GM11168 (cell line): ENCODE results near the gene STKLD1.

Source experiments
- in situ Hi-C: fragments of 300-500 bp; cut with MboI; formaldehyde crosslinking; loops from one replicate; pipeline ENCODE4 v1.12.0; 2022; ENCODE audit warnings: low sequenced_read_pairs; ENCODE audit not compliant: unreplicated experiment

The STKLD1 gene

GRCh38 chr9:133344071-133344470, 32.1 kb upstream of the STKLD1 start:
- in situ Hi-C loops: no loop called here

- in situ Hi-C loops: no loop called here
Measured at GRCh38 chr9:133344979-133345378, 31.2 kb upstream of the STKLD1 start.

- in situ Hi-C loops: no loop called here
Measured at GRCh38 chr9:133345596-133345995, 30.6 kb upstream of the STKLD1 start.

- in situ Hi-C loops: no loop called here
Measured at GRCh38 chr9:133346021-133346785, 30.0 kb upstream of the STKLD1 start.

GRCh38 chr9:133347515-133347984, 28.6 kb upstream of the STKLD1 start:
- in situ Hi-C loops: no loop called here

- in situ Hi-C loops: no loop called here
Measured at GRCh38 chr9:133347985-133348717, 28.0 kb upstream of the STKLD1 start, which contains the start of the genes MED22 and RPL7A. Gene MED22, minus strand, starts transcription at chr9:133348131. Its CDS starts 1,469 bp downstream, at chr9:133346662. Gene RPL7A, plus strand, starts transcription at chr9:133348218. Its CDS starts 26 bp downstream, at chr9:133348244.

- in situ Hi-C loops: no loop called here
Measured at GRCh38 chr9:133348718-133349573, 27.2 kb upstream of the STKLD1 start.

GRCh38 chr9:133349965-133350616, 26.1 kb upstream of the STKLD1 start:
- in situ Hi-C loops: no loop called here

- in situ Hi-C loops: no loop called here
Measured at GRCh38 chr9:133351526-133351907, 24.6 kb upstream of the STKLD1 start.

GRCh38 chr9:133351908-133352634, 24.1 kb upstream of the STKLD1 start:
- in situ Hi-C loops: no loop called here

GRCh38 chr9:133352635-133353340, 23.4 kb upstream of the STKLD1 start:
- in situ Hi-C loops: no loop called here

- in situ Hi-C loops: no loop called here
Measured at GRCh38 chr9:133353548-133353947, 22.6 kb upstream of the STKLD1 start.

GRCh38 chr9:133354766-133355165, 21.4 kb upstream of the STKLD1 start:
- in situ Hi-C loops: no loop called here

GRCh38 chr9:133355881-133356357, 20.2 kb upstream of the STKLD1 start:
- in situ Hi-C loops: no loop called here

- in situ Hi-C loops: no loop called here
Measured at GRCh38 chr9:133356391-133357091, 19.6 kb upstream of the STKLD1 start, which contains the start of the genes SURF1 and SURF2. Gene SURF1, minus strand, starts transcription at chr9:133356487. Its CDS starts 34 bp downstream, at chr9:133356453. Gene SURF2, plus strand, starts transcription at chr9:133356550. Its CDS starts 43 bp downstream, at chr9:133356593.

- in situ Hi-C loops: no loop called here
Measured at GRCh38 chr9:133357656-133358055, 18.5 kb upstream of the STKLD1 start.

- in situ Hi-C loops: no loop called here
Measured at GRCh38 chr9:133359399-133360175, 16.6 kb upstream of the STKLD1 start.
